ENCODE data around the gene RAB3A.

GRCh38 chr19:18229474-18229873 lies 25.6 kb upstream of the RAB3A start:
- TF ChIP-seq GATA3 (IDR thresholded peaks at IDR 0.05; ENCODE audit: low read depth, low read length) (no peak), GATA2 (IDR thresholded peaks at IDR 0.05; ENCODE audit: low read depth, low read length) (no peak)

Data from SH-SY5Y (cell line).